Measurements from ENCODE around the gene BLVRB. TPM values are rescaled to one million over a fixed set of nuclear protein-coding genes. Genes with fewer than 3 reads are reported as not detected.
A peak's percentile ranks its signal among the peaks of the same experiment; 100 is the strongest.
"Not testable (repeated sequence)": the region's sequence is repeated elsewhere in the genome, so short reads cannot be mapped to it uniquely, and the experiment has no call there.

Gene BLVRB
- total and polyA plus RNA-seq, 4 donors: 132 to 1,243 (median 252) TPM

DNA sequence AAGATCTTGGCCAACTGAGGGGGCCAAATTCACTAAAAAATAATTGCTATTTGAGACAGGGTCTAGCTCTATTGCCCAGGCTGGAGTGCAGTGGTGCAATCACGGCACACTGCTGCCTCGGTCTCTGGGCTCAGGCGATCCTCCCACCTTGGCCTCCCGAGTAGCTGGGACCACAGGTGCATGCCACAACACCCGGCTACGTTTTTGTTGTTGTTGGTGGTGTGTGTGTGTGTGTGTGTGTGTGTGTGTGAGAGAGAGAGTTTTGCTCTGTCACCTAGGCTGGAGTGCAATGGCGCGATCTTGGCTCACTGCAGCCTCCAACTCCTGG is 57.0 kb downstream of the BLVRB start:
- not testable (repeated sequence) for H3K4me1 ChIP-seq (ENCODE audit: control insufficient read depth in 4 of 4, insufficient read depth in 4 of 4, low read length in 3 of 4); H3K9ac ChIP-seq (ENCODE audit: low read depth in 1 of 2, low read length in 2 of 2); H3K27me3 ChIP-seq (ENCODE audit: control insufficient read depth in 4 of 4, insufficient read depth in 4 of 4, low read length in 3 of 4); H3K27ac ChIP-seq (ENCODE audit: low read depth in 1 of 2, low read length in 2 of 2); H3K36me3 ChIP-seq (ENCODE audit: control insufficient read depth in 4 of 4, insufficient read depth in 3 of 4, low read depth in 1 of 4, low read length in 3 of 4); H3K4me3 ChIP-seq (ENCODE audit: low read depth in 1 of 3, low read length in 3 of 3); DNase-seq (ENCODE audit: low spot score); H3K9me3 ChIP-seq (ENCODE audit: control insufficient read depth in 4 of 4, low read length in 3 of 4)
- WGBS: 92% methylated on average over 8 of the region's 8 CpGs

DNA sequence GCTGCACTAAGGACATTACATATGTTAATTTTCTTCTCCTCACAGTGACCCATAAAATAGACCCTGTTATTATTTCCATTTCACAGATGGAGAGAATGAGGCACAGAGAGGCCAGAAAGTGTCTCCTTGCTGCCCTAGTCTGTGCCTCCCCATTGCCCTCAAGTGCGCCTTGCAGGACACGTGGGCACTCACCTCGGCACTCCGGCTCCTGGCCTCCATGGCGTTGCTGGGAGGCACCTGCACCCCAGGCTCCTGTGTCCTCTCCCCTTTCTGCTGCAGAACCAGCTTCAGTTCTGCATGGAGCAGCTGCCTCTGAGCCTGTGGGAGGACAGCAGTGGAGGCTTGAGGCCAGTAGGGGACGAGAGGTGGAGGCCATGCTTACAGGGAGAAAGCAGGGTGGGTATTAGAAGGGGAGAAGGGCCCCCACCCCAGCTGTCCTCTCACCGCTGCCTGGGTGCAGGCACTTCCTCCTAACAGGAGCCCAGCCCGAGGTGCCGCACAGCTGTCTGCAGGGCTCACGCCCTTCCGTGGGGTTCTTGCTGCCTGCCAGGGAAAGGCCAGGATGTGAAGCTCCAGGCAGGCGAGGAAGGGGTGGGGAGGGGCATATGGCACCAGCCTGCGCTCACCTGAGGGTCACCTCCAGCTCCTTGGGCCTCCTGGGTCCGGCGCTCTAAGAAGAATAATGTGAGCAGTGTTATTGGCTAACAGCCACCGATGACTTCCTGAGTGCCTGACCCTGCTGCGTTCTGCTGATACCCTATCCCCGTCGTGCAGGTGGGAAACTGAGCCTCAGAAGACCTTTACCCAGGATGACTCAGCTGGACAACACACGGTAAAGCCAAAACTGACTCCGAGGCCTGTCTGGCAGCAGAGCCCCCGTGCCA is 57.6 kb downstream of the BLVRB start:
- no peak for TF ChIP-seq FOXA1 (IDR thresholded peaks at IDR 0.05)
- TF ChIP-seq TAF1 (conservative IDR thresholded peaks at IDR 0.05): no peak
- TF ChIP-seq, protein P1, sequence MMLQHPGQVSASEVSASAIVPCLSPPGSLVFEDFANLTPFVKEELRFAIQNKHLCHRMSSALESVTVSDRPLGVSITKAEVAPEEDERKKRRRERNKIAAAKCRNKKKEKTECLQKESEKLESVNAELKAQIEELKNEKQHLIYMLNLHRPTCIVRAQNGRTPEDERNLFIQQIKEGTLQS (IDR thresholded peaks at IDR 0.05): no peak
- no peak for TF ChIP-seq RAD21 (IDR thresholded peaks at IDR 0.05)
- TF ChIP-seq, protein P2, sequence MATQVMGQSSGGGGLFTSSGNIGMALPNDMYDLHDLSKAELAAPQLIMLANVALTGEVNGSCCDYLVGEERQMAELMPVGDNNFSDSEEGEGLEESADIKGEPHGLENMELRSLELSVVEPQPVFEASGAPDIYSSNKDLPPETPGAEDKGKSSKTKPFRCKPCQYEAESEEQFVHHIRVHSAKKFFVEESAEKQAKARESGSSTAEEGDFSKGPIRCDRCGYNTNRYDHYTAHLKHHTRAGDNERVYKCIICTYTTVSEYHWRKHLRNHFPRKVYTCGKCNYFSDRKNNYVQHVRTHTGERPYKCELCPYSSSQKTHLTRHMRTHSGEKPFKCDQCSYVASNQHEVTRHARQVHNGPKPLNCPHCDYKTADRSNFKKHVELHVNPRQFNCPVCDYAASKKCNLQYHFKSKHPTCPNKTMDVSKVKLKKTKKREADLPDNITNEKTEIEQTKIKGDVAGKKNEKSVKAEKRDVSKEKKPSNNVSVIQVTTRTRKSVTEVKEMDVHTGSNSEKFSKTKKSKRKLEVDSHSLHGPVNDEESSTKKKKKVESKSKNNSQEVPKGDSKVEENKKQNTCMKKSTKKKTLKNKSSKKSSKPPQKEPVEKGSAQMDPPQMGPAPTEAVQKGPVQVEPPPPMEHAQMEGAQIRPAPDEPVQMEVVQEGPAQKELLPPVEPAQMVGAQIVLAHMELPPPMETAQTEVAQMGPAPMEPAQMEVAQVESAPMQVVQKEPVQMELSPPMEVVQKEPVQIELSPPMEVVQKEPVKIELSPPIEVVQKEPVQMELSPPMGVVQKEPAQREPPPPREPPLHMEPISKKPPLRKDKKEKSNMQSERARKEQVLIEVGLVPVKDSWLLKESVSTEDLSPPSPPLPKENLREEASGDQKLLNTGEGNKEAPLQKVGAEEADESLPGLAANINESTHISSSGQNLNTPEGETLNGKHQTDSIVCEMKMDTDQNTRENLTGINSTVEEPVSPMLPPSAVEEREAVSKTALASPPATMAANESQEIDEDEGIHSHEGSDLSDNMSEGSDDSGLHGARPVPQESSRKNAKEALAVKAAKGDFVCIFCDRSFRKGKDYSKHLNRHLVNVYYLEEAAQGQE (IDR thresholded peaks at IDR 0.05): no peak
- no peak for TF ChIP-seq NR2F2 (IDR thresholded peaks at IDR 0.05)
- no peak for TF ChIP-seq FOXA2 (IDR thresholded peaks at IDR 0.05)
- TF ChIP-seq, protein P3, sequence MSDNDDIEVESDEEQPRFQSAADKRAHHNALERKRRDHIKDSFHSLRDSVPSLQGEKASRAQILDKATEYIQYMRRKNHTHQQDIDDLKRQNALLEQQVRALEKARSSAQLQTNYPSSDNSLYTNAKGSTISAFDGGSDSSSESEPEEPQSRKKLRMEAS (IDR thresholded peaks at IDR 0.05): no peak
- TF ChIP-seq EGR1 (IDR thresholded peaks at IDR 0.05; ENCODE audit: low read depth in 2 of 2): no peak
- DNase-seq (ENCODE audit: low spot score): no peak
- WGBS: 67% methylated on average over 22 of the region's 22 CpGs

DNA sequence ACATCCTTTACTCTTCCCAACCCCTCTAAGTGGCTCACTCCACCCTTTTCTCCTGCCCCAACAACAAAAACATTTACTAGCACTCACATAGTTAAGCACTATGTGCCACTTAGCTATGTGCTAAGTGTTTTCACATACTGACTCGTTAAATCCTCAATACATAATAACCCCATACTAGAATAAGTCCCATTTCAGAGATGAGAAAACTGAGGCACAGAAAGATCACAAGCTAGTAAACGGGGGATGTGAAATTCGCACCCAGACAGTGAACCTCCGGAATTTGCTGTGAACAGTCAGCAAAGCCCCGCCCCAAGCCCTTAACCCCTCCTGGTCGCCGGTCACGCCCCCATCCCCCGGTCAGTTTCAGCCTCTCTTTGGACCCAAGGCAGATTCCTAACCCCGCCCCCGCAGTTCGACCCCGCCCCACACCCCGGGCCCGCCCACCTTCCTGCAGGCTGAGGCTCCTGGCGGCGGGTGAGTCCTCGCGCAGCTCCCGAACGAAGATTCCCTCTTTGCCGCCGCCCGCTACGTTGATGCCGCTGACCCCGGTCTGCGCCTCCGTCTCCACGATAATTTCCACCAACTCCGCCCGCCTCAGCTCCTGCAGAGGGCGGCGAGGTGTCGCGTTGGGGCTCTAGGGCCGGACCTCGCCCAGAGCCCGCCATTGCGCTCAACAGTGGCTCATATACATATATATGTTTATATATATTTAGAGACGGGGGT is 62.1 kb downstream of the BLVRB start:
- WGBS: under 1% methylated on average over 41 of the region's 41 CpGs
- H3K27ac ChIP-seq (ENCODE audit: low read depth in 1 of 2, low read length in 2 of 2): peak overlapping the region; percentile 67 to 68
- TF ChIP-seq NR2F2 (IDR thresholded peaks at IDR 0.05): no peak
- TF ChIP-seq, protein P2 (IDR thresholded peaks at IDR 0.05): peak; percentile 1
- no peak for TF ChIP-seq FOXA2 (IDR thresholded peaks at IDR 0.05)
- TF ChIP-seq, protein P4, sequence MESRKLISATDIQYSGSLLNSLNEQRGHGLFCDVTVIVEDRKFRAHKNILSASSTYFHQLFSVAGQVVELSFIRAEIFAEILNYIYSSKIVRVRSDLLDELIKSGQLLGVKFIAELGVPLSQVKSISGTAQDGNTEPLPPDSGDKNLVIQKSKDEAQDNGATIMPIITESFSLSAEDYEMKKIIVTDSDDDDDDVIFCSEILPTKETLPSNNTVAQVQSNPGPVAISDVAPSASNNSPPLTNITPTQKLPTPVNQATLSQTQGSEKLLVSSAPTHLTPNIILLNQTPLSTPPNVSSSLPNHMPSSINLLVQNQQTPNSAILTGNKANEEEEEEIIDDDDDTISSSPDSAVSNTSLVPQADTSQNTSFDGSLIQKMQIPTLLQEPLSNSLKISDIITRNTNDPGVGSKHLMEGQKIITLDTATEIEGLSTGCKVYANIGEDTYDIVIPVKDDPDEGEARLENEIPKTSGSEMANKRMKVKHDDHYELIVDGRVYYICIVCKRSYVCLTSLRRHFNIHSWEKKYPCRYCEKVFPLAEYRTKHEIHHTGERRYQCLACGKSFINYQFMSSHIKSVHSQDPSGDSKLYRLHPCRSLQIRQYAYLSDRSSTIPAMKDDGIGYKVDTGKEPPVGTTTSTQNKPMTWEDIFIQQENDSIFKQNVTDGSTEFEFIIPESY (IDR thresholded peaks at IDR 0.05): no peak
- TF ChIP-seq EGR1 (IDR thresholded peaks at IDR 0.05; ENCODE audit: low read depth in 2 of 2): peak in 1 of 2 donors; percentile 66
- TF ChIP-seq GABPA (IDR thresholded peaks at IDR 0.05 in 1 of 2, conservative IDR thresholded peaks at IDR 0.05 in 1 of 2): no peak
- TF ChIP-seq, protein P5, sequence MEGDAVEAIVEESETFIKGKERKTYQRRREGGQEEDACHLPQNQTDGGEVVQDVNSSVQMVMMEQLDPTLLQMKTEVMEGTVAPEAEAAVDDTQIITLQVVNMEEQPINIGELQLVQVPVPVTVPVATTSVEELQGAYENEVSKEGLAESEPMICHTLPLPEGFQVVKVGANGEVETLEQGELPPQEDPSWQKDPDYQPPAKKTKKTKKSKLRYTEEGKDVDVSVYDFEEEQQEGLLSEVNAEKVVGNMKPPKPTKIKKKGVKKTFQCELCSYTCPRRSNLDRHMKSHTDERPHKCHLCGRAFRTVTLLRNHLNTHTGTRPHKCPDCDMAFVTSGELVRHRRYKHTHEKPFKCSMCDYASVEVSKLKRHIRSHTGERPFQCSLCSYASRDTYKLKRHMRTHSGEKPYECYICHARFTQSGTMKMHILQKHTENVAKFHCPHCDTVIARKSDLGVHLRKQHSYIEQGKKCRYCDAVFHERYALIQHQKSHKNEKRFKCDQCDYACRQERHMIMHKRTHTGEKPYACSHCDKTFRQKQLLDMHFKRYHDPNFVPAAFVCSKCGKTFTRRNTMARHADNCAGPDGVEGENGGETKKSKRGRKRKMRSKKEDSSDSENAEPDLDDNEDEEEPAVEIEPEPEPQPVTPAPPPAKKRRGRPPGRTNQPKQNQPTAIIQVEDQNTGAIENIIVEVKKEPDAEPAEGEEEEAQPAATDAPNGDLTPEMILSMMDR (IDR thresholded peaks at IDR 0.05; ENCODE audit: low read depth, low read length, missing input control): no peak

More for the DNA sequence above, 57.6 kb downstream of the BLVRB start:
- no peaks in the 10 kb centered on the region for H3K9me3 ChIP-seq (ENCODE audit: control insufficient read depth in 4 of 4, low read length in 3 of 4)
- peaks cover 4 to 13% (median 6%) of the 10 kb centered on the region in 4 donors for H3K4me1 ChIP-seq (ENCODE audit: control insufficient read depth in 4 of 4, insufficient read depth in 4 of 4, low read length in 3 of 4)
- no peak overlapping the region for H3K9ac ChIP-seq (ENCODE audit: low read depth in 1 of 2, low read length in 2 of 2)
- H3K27ac ChIP-seq (ENCODE audit: low read depth in 1 of 2, low read length in 2 of 2): no peak overlapping the region
- H3K27me3 ChIP-seq (ENCODE audit: control insufficient read depth in 4 of 4, insufficient read depth in 4 of 4, low read length in 3 of 4): no peaks in the 10 kb centered on the region
- H3K36me3 ChIP-seq (ENCODE audit: control insufficient read depth in 4 of 4, insufficient read depth in 3 of 4, low read depth in 1 of 4, low read length in 3 of 4): no peaks in the 10 kb centered on the region
- no peak overlapping the region for H3K4me3 ChIP-seq (ENCODE audit: low read depth in 1 of 3, low read length in 3 of 3)

More for the DNA sequence above, 62.1 kb downstream of the BLVRB start:
- H3K4me3 ChIP-seq (ENCODE audit: low read depth in 1 of 3, low read length in 3 of 3): peak overlapping the region; percentile 57 to 71 (median 63)
- H3K4me1 ChIP-seq (ENCODE audit: control insufficient read depth in 4 of 4, insufficient read depth in 4 of 4, low read length in 3 of 4): peaks cover 4 to 13% (median 6%) of the 10 kb centered on the region in 4 donors
- H3K36me3 ChIP-seq (ENCODE audit: control insufficient read depth in 4 of 4, insufficient read depth in 3 of 4, low read depth in 1 of 4, low read length in 3 of 4): no peaks in the 10 kb centered on the region
- no peaks in the 10 kb centered on the region for H3K27me3 ChIP-seq (ENCODE audit: control insufficient read depth in 4 of 4, insufficient read depth in 4 of 4, low read length in 3 of 4)
- no peaks in the 10 kb centered on the region for H3K9me3 ChIP-seq (ENCODE audit: control insufficient read depth in 4 of 4, low read length in 3 of 4)
- H3K9ac ChIP-seq (ENCODE audit: low read depth in 1 of 2, low read length in 2 of 2): peak overlapping the region in 1 of 2 donors; percentile 16
- peak; percentile 93 for DNase-seq (ENCODE audit: low spot score)

Data from liver (tissue), 9 donors.